Peyer's patch (tissue), 4 donors: ENCODE results near the gene RALGDS. TPM values are rescaled to one million over a fixed set of nuclear protein-coding genes. Genes with fewer than 3 reads are reported as not detected.

ENCODE experiments used
- DNase-seq, 3 donors: peaks; one replicate each; pipeline ENCODE4 v3.0.0-alpha.2; 2017 to 2019
- H3K27ac ChIP-seq, 4 donors: fragments of 200-600 bp; sonication (generic); one replicate each; pipeline ENCODE4 v1.5.1; 2016 to 2019
- H3K27me3 ChIP-seq, 2 donors: fragments of 200-600 bp; sonication (generic); one replicate each; pipeline ENCODE4 v1.5.1; 2019
- H3K36me3 ChIP-seq, 3 donors: fragments of 200-600 bp; sonication (generic); one replicate each; pipeline ENCODE4 v1.5.1; 2016 to 2019
- H3K4me1 ChIP-seq, 4 donors: fragments of 200-600 bp; sonication (generic); one replicate each; pipeline ENCODE4 v1.5.1; 2016 to 2019
- H3K4me3 ChIP-seq, 4 donors: fragments of 200-600 bp; sonication (generic); 1 replicate in 3 of 4; 2 replicates in 1 of 4; pipeline ENCODE4 v1.5.1; 2016 to 2019; ENCODE audit warnings: mild to moderate bottlenecking in 1 of 4
- H3K9me3 ChIP-seq, 4 donors: fragments of 200-600 bp; sonication (generic); one replicate each; pipeline ENCODE4 v1.5.1; 2016 to 2019; ENCODE audit warnings: mild to moderate bottlenecking in 1 of 4
- CTCF ChIP-seq, 6 experiments: fragments of 450-650 bp in 4 of 6; fragments of 200-600 bp in 2 of 6; sonication (generic) in 1 of 6; IDR thresholded peaks; one replicate each; pipeline ENCODE4 v1.5.1; 2017 to 2019; ENCODE audit warnings: antibody characterized with exemption in 6 of 6, mild to moderate bottlenecking in 3 of 6, moderate library complexity in 1 of 6
- POLR2A ChIP-seq, 2 donors: fragments of 450-650 bp; IDR thresholded peaks; one replicate each; pipeline ENCODE4 v1.5.1; 2017; ENCODE audit warnings: antibody characterized with exemption in 2 of 2, mild to moderate bottlenecking in 2 of 2, moderate library complexity in 2 of 2
- total RNA-seq, 4 donors: library from RNA; depleted of rRNA; stranded (reverse); fragments of >200 nt; gene quantifications; one replicate each; pipeline ENCODE4 v1.1.0, GENCODE V29; 2016

RALGDS gene
- total RNA-seq, 4 donors from 2014 or later, result 53.1 to 237 (median 139) TPM

GRCh38 chr9:133051966-133052539, 69.0 kb downstream of the RALGDS start:
- Histone ChIP-seq H3K4me3 (no peak overlapping the region), H3K36me3 (peaks cover 0 to 77% (median 0%) of the 10 kb centered on the region in 3 donors), H3K27me3 (no peaks in the 10 kb centered on the region), H3K9me3 (no peaks in the 10 kb centered on the region), H3K27ac (no peak overlapping the region), H3K4me1 (peaks cover 0 to 28% (median 4%) of the 10 kb centered on the region in 4 donors)
- peak in 1 of 3 donors; percentile 43 for DNase-seq
- TF ChIP-seq CTCF (IDR thresholded peaks at IDR 0.05) (no peak), POLR2A (IDR thresholded peaks at IDR 0.05) (no peak)

GRCh38 chr9:133051281-133051900, 69.6 kb downstream of the RALGDS start:
- peaks cover 0 to 77% (median 0%) of the 10 kb centered on the region in 3 donors for H3K36me3 ChIP-seq
- no peaks in the 10 kb centered on the region for H3K27me3 ChIP-seq
- H3K4me3 ChIP-seq, result no peak overlapping the region
- TF ChIP-seq POLR2A (IDR thresholded peaks at IDR 0.05) (no peak), CTCF (IDR thresholded peaks at IDR 0.05) (no peak)
- H3K4me1 ChIP-seq, result peaks cover 0 to 24% (median 4%) of the 10 kb centered on the region in 4 donors
- H3K9me3 ChIP-seq, result no peaks in the 10 kb centered on the region
- no peak for DNase-seq
- H3K27ac ChIP-seq, result peak overlapping the region in 3 of 4 donors; percentile 57 to 80 (median 77)

GRCh38 chr9:133050781-133051180, 70.3 kb downstream of the RALGDS start:
- Histone ChIP-seq H3K27me3 (no peaks in the 10 kb centered on the region), H3K36me3 (peaks cover 0 to 76% (median 0%) of the 10 kb centered on the region in 3 donors), H3K4me1 (peaks cover 0 to 19% (median 4%) of the 10 kb centered on the region in 4 donors), H3K4me3 (no peak overlapping the region), H3K9me3 (no peaks in the 10 kb centered on the region), H3K27ac (peak overlapping the region in 3 of 4 donors; percentile 57 to 80 (median 77))
- DNase-seq, result peak in 2 of 3 donors; percentile 85 to 88
- TF ChIP-seq POLR2A (IDR thresholded peaks at IDR 0.05), result peak in 1 of 2 donors; percentile 19
- TF ChIP-seq CTCF (IDR thresholded peaks at IDR 0.05), result peak in 3 of 6 experiments; percentile 65 to 71 (median 66)

GRCh38 chr9:133050142-133050541, 70.9 kb downstream of the RALGDS start:
- peaks cover 0 to 76% (median 0%) of the 10 kb centered on the region in 3 donors for H3K36me3 ChIP-seq
- no peaks in the 10 kb centered on the region for H3K27me3 ChIP-seq
- DNase-seq, result no peak
- TF ChIP-seq POLR2A (IDR thresholded peaks at IDR 0.05) (no peak), CTCF (IDR thresholded peaks at IDR 0.05) (no peak)
- H3K4me3 ChIP-seq, result no peak overlapping the region
- peak overlapping the region in 3 of 4 donors; percentile 23 to 80 (median 77) for H3K27ac ChIP-seq
- peaks cover 0 to 19% (median 4%) of the 10 kb centered on the region in 4 donors for H3K4me1 ChIP-seq
- H3K9me3 ChIP-seq, result no peaks in the 10 kb centered on the region

GRCh38 chr9:133049043-133049442, 72.0 kb downstream of the RALGDS start:
- Histone ChIP-seq H3K36me3 (peaks cover 0 to 76% (median 0%) of the 10 kb centered on the region in 3 donors), H3K4me3 (no peak overlapping the region), H3K4me1 (peaks cover 0 to 19% (median 4%) of the 10 kb centered on the region in 4 donors), H3K27me3 (no peaks in the 10 kb centered on the region), H3K9me3 (no peaks in the 10 kb centered on the region), H3K27ac (no peak overlapping the region)
- TF ChIP-seq CTCF (IDR thresholded peaks at IDR 0.05) (no peak), POLR2A (IDR thresholded peaks at IDR 0.05) (no peak)
- DNase-seq, result no peak
